ENCODE measurements around the gene AGGF1.
"Not testable (repeated sequence)": the region's sequence is repeated elsewhere in the genome, so short reads cannot be mapped to it uniquely, and the experiment has no call there.

AGGF1 gene

DNA sequence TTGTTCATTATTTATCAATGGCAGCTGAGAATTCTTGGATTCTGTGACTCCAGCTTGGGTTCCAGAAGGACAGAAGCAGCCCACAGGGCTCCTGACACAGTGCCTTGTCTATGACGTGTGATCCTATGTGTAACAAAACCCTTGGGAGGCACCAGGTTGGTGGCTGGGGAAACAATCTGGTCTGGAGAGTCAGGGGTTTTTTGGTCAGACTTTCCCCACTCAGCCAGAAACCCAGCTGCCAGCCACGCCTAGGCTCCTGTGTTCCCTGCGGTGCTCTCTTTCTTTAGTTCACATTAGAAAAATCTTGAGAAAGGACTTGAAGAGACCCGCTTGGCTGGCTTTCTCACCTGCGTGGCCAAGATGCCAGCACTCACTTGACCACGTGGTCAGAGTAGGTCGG is 72.3 kb downstream of the AGGF1 start:
- no peak for DNase-seq (ENCODE audit: low spot score)
- in situ Hi-C loops (cut with MboI; ENCODE audit: low sequenced_read_pairs, unreplicated experiment) = no loop called here
- no peak for TF ChIP-seq CTCF (IDR thresholded peaks at IDR 0.05; ENCODE audit: borderline replicate concordance, control extremely low read depth, extremely low read depth, insufficient read depth, missing control alignments)

DNA sequence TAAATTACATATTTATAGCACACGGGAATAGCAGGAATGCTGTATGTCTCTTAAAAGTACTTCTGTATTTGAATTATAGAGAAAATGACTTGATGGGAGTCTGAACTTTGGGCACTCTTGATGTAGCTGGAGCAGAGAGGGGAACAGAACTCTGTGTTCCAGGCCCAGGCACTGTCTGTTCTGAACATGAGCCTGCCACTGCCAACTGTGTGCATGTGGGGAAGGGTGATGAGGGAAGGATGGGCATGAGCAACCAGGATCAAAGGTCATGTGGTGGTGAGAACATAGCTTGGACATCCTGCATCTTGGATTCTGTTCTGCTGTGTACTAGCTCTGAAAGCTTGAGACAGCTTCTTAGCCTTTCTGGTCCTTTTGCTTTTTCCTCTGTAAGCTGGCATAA is 73.3 kb downstream of the AGGF1 start:
- TF ChIP-seq CTCF (IDR thresholded peaks at IDR 0.05; ENCODE audit: borderline replicate concordance, control extremely low read depth, extremely low read depth, insufficient read depth, missing control alignments) = no peak
- no peak for DNase-seq (ENCODE audit: low spot score)
- in situ Hi-C loops (cut with MboI; ENCODE audit: low sequenced_read_pairs, unreplicated experiment) = no loop called here

- no peak for DNase-seq (ENCODE audit: low spot score)
- in situ Hi-C loops (cut with MboI; ENCODE audit: low sequenced_read_pairs, unreplicated experiment) = no loop called here
- TF ChIP-seq CTCF (IDR thresholded peaks at IDR 0.05; ENCODE audit: borderline replicate concordance, control extremely low read depth, extremely low read depth, insufficient read depth, missing control alignments) = no peak
These were observed 74.6 kb downstream of the AGGF1 start for GRCh38 chr5:77104813-77105212.

DNA sequence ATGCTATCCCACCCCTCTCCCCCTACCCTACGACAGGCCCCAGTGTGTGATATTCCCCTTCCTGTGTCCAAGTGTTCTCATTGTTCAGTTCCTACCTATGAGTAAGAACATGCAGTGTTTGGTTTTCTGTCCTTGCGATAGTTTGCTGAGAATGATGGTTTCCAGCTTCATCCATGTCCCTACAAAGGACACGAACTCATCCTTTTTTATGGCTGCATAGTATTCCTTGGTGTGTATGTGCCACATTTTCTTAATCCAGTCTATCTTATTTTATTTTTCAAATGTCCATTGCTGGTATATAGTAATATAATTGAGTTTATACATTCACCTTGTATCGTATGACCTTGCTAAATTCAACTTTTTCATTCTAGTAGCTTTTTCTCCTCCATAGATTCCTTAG is 76.8 kb downstream of the AGGF1 start:
- DNase-seq (ENCODE audit: low spot score); in situ Hi-C loops (cut with MboI; ENCODE audit: low sequenced_read_pairs, unreplicated experiment): not testable (repeated sequence)
